Measurements from ENCODE around the gene NINL. TPM values are rescaled to one million over a fixed set of nuclear protein-coding genes. Genes with fewer than 3 reads are reported as not detected.

NINL gene
- total and polyA plus RNA-seq, 2 of the 8 experiments (the other 6 are each of a cell fraction or from before 2014, with no cell fraction given), result 15.3 to 30.0 TPM

GRCh38 chr20:25485872-25486271, 99.5 kb downstream of the NINL start:
- H3K79me2 ChIP-seq (ENCODE audit: control insufficient read depth in 1 of 2, insufficient read depth in 2 of 2, low read length in 2 of 2), result no peaks in the 10 kb centered on the region
- DNase-seq (ENCODE audit: low read depth in 1 of 2, low spot score in 2 of 2) (no peak), FAIRE-seq (no peak)
- no peak overlapping the region for H3K27ac ChIP-seq (ENCODE audit: low read depth, low read length)
- H3K9me3 ChIP-seq (ENCODE audit: insufficient read depth in 2 of 2, low read depth in 1 of 2, low read length in 1 of 2), result no peaks in the 10 kb centered on the region
- H3K4ac ChIP-seq (replicated peaks; ENCODE audit: insufficient read length, low read depth, low read length), result no peak overlapping the region
- peaks cover 0 to 2% of the 10 kb centered on the region in 2 experiments for H4K20me1 ChIP-seq (replicated peaks in 1 of 2; ENCODE audit: control insufficient read depth in 1 of 2, insufficient read depth in 2 of 2, low read length in 2 of 2)
- no peaks in the 10 kb centered on the region for H3K23me2 ChIP-seq (ENCODE audit: low read depth, low read length)
- no peak overlapping the region for H2BK120ac ChIP-seq (replicated peaks; ENCODE audit: low read depth, low read length)
- H4K91ac ChIP-seq (replicated peaks; ENCODE audit: insufficient read length, low read length), result no peak overlapping the region
- H3K14ac ChIP-seq (ENCODE audit: insufficient read length), result no peak overlapping the region
- H3K27me3 ChIP-seq (replicated peaks in 1 of 4; ENCODE audit: control insufficient read depth in 3 of 4, extremely low read depth in 1 of 4, insufficient read depth in 3 of 4, low read length in 3 of 4), result no peaks in the 10 kb centered on the region
- no peaks in the 10 kb centered on the region for H3K79me1 ChIP-seq (ENCODE audit: low read depth, low read length)
- H3K56ac ChIP-seq (replicated peaks; ENCODE audit: insufficient read length, low read depth, low read length), result no peak overlapping the region
- no peak overlapping the region for H3K18ac ChIP-seq (ENCODE audit: extremely low read depth, low read length)
- no peak overlapping the region for H3K4me3 ChIP-seq (ENCODE audit: extremely low read depth in 1 of 4, insufficient read depth in 2 of 4, low read depth in 3 of 4, low read length in 4 of 4)
- H2AK5ac ChIP-seq (ENCODE audit: low read depth, low read length), result no peak overlapping the region
- H2BK12ac ChIP-seq (ENCODE audit: low read depth, low read length), result no peak overlapping the region
- H4K8ac ChIP-seq (ENCODE audit: extremely low read depth, insufficient read depth, low read length), result no peak overlapping the region
- no peak overlapping the region for H4K5ac ChIP-seq (ENCODE audit: insufficient read length, low read depth, low read length)
- no peak overlapping the region for H3K23ac ChIP-seq (ENCODE audit: insufficient read length)
- POLR2A ChIA-PET (ENCODE audit: partially characterized antibody), result interaction anchor here (1.0 to 1.1 kb wide), 3 partner anchors 9 to 36 kb away, joined by 3 to 4 read pairs (median 3); no protein-coding TSS in a partner anchor
- H3K4me1 ChIP-seq (replicated peaks in 1 of 4; ENCODE audit: control insufficient read depth in 3 of 4, insufficient read depth in 4 of 4, low read length in 3 of 4), result peaks cover 0 to 18% (median 11%) of the 10 kb centered on the region in 4 experiments; a peak in 6 of 7 replicates
- no peak overlapping the region for H2BK20ac ChIP-seq (ENCODE audit: low read length)
- CTCF ChIA-PET (ENCODE audit: partially characterized antibody), result no interaction called here
- no peak overlapping the region for H2AFZ ChIP-seq (ENCODE audit: low read length)
- H2BK15ac ChIP-seq (ENCODE audit: low read length), result no peak overlapping the region
- H2BK5ac ChIP-seq (ENCODE audit: low read depth, low read length), result no peak overlapping the region
- WGBS, 2 experiments (ENCODE audit: extremely low coverage in 1 of 2, insufficient coverage in 1 of 2, insufficient read length in 1 of 2, insufficient replicate concordance in 2 of 2, low coverage in 1 of 2, low lambda C conversion rate in 2 of 2, missing lambda C conversion rate in 1 of 2), result 83% methylated on average over 2 of the region's 2 CpGs; no CpG with 5 or more reads in 1 of the 2 experiments
- no peak overlapping the region for H3K4me2 ChIP-seq (ENCODE audit: insufficient read depth in 1 of 2, low read depth in 2 of 2, low read length in 2 of 2)
- no peak overlapping the region for H3K9ac ChIP-seq (replicated peaks in 1 of 4; ENCODE audit: extremely low read depth in 1 of 4, low read depth in 3 of 4, low read length in 3 of 4)
- H3K36me3 ChIP-seq (ENCODE audit: control insufficient read depth in 2 of 4, insufficient read depth in 4 of 4, low read length in 3 of 4), result peaks cover 2 to 15% (median 9%) of the 10 kb centered on the region in 4 experiments; a peak in 4 of 8 replicates
- no peak for TF ChIP-seq SP2 (IDR thresholded peaks at IDR 0.05; ENCODE audit: low read length)
- TF ChIP-seq RXRA (IDR thresholded peaks at IDR 0.05; ENCODE audit: insufficient read depth, low read depth, low read length), result no peak
- no peak for TF ChIP-seq KDM1A (IDR thresholded peaks at IDR 0.05; ENCODE audit: borderline replicate concordance, low read length)
- TF ChIP-seq HDAC6 (IDR thresholded peaks at IDR 0.05; ENCODE audit: low read depth, low read length), result no peak
